HG02840 (cell line): ENCODE measurements around the gene SPTB.

ENCODE experiments used
- ATAC-seq: cut with Tn5 transposase; IDR thresholded peaks from one replicate; pipeline ENCODE4 v1.9.1; 2021; ENCODE audit warnings: mild to moderate bottlenecking, moderate library complexity, moderate number of reproducible peaks; ENCODE audit not compliant: unreplicated experiment, low FRiP score

Gene SPTB

DNA sequence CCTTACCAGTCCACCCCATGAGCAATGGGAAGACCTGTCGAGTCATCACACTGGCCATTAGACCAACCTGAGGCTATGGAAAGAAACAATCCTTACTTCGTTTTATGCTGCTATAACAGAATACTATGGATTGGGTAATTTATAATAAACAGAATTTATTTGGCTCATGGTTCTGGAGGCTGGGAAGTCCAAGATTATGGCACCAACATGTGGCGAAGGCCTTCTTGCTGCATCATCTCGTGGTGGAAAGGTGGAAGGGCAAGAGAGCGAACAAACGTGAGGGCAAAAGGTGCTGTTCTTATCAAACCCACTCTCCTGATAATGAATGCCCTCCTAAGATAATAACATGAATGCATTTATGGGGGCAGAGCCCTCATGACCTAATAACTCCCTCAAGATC lies 9.6 kb upstream of the SPTB start:
- no peak for ATAC-seq

DNA sequence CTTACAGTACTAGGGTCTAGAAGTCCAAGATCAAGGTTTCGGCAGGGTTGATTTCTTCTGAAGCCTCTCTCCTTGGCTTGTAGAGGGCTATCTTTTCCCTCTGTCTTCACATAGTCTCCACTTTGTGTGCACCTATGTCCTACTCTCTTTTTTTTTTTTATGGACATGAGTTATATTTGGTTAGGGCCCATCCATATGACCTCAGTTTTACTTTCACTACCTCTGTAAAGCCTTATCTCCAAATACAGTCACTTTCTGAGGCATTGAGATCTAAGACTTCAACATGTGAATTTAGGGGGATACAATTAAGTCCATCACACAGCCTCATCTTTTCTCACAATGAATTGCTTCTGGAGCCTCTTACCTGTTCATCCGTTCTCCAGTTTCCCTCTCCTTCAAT lies 5.9 kb upstream of the SPTB start:
- ATAC-seq, result no peak

DNA sequence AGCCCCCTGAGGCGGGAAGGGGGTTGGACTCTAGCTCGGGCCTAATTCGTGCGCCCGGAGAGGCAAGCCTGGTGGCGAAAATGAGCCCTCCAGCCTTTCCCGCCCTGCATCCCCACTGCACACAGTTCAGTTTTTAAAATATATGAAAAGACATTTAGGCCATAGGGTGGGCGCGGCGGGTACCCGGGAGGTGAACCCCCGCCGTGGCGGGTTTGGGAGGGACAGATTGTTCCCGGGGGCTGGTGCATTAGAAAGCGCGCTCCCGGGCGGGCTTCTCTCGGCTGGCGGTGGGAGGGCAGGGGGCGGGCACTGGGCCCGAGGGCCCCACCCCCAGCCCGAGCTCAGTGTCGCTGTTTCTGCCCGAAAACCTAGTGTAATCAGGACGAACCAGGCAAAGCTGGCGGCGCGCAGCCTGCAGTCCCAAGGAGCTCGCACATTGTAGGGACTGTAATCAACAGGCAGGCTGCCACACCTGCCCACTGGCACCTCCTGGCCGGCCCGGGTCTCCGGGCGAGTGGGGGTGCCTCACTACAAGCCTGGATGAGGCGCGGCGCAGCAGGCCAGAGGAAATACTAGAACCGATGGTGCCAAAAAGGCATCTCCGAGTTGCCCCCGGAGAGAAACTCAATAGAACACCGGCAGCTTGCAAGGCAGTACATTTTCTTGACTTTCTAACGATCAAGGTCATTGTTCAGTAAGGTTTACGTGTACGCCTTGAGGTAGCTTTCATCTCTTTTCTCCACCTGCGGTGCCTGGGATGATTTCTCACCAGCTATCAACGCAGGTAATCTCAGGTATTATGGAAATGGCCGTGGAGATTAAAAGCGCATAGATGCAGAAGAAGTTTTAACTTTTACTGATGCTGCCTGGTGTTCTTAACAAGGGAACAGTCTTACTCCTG lies 764 bp upstream of the SPTB start:
- no peak for ATAC-seq

DNA sequence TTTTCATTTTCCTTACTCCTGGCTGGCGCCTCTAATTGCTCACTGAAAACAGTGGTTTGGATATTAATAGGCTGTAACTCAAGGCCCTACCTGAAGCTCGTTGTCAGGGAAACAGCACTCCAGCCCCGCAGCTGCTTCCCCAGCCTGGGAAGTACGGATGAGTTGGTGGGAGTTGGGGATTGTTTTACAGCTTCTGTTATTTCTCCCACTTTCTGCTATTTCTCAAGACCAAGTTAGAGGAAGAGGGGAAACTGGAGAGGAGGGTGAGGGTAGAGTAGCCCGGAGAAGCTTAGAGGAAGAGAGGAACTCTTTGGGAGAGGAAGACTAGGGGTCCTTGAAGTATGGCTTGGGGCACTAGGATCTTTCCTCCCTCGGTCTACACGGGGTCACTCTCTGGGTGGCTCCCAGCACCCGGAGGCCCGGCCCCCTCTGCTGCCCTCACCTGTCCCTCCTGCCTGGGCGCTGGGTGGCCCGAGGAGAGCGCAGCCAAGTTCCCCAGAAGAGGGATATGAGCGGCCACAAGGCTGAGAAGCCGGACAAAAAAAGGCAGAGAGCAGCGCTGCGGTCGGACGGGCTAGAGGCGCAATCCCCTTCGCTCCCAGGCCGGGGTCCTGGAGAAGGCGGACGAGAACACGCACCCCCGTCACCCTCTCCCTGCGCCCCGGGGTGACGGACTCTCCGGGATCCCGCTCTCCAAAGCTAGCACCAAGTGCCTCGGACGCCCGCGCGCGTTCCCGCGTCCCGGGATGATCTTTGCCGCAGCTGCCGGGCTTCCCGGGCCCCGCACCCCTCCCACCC lies 671 bp downstream of the SPTB start:
- no peak for ATAC-seq

DNA sequence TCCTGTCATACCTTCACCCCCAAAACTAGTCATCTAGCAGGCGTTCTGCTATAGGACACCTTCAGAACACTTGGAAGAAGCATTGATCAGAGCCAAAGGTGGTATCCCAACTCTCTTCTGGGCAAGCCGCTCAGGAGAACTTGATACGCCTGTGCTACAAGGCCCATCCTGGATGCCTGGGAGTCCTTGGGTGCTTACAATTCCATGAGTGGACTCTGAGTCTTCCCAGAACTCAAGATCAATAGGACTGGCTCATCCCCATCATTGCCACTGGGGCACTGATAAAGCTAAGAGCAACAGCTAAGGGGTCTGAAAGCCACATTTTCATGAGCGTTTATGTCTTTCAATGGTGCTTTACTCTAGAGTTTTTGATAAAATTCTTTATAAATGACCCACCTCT lies 1.9 kb downstream of the SPTB start:
- no peak for ATAC-seq

DNA sequence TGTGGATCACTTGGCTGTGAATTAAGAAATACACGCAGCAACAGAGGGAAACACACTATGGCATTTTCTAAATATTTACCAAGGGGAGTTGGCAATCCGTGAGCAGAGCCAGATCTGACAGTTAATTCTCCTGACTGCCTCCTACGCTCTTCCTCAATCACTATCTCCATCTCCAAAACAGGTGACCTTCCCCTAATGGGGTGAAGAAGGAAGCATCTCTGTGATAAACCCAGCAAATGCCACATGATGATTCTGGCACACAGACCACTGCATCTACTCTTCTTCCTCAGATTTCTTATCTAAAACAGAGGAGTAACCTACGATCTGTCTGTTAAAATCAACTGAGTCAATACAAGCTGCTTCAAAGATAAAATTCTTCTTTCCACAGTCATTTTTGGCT lies 4.4 kb downstream of the SPTB start:
- no peak for ATAC-seq

DNA sequence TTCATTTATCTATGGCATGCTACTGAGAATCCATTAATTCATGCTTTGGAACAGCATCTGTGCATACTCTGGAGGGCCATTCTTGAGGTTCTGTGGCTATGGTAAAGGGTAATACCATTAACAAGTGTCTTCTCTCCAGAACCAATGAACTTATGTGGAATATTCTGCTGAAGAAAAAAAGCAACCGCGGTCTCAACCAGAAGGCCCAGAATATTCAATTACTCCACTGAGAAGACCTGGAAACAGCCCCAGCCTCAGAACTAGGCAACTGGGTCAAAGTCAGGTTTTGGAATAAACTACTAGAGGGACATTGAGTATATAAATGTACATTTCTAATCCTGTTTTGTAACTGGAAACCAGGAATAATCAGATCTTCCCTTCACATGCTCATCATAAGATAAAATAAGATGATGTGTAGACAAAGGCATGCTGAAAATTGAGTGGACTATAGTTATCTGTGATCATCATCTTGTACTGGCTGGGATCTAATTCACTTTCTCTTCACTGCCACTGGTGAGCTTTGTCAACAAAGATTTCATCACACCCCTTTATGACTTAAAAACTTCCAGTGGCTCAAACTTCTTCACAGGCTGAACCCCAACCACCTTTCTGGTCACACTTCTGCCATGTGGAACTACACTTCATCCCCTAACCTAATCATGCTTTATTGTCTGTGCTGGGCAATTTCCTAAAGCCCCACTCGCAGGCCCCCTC lies 6.0 kb downstream of the SPTB start:
- no peak for ATAC-seq

DNA sequence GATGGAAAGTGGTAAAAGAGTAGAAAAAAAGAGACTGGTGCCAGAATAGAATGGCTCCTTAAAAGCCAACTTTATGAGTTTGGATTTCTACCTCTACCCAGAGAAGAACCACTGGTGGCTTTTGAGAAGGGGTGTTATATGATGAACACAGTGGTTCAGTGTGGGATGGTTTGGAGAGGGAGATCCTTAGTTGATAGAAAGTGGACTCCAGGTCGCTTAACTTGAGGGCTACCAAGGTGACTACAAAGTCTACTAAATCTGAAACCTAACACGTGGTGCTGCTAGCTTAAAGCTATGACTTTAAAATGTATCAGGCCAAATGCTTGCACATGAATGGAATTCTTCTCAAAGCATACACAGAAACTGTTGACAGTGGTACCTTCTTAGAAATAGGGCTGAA lies 8.4 kb downstream of the SPTB start:
- ATAC-seq, result no peak

DNA sequence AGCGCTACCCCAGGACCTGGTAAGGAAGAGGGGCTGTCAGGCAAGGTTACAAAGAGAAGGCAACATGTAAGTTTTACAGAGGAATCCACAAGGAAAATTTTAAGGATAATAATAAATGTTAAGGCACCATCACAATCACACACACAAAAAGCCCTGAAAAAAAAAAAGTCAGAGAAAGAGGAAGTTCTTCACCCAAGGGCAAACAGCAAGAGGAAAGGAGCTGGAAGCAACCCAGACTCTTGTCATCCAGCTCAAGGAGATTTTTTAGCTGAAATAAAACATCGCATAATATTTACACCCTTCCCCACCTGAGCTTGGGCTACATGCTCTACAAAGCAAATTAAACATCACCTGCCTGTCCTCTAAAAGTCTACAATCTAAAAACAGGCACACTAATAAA lies 9.5 kb downstream of the SPTB start:
- ATAC-seq, result no peak

DNA sequence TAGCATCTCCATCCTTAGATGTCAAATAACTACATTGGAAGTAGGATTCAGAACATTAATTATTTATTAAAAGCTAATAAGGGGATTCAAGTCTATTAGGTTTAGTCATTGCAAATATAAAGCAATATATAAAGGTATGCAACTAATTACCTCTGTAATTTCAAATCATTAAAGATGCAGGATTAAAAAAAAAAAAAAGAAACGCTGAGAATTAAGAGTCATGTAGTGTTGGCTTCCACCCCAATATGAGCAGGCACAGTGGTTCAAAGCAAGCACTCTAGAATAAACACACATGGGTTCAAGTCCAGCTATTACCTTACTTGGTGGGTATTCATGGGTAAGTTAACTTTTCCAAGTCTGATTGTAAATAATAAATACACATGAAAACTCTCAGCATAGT lies 10.9 kb downstream of the SPTB start:
- ATAC-seq, result no peak

DNA sequence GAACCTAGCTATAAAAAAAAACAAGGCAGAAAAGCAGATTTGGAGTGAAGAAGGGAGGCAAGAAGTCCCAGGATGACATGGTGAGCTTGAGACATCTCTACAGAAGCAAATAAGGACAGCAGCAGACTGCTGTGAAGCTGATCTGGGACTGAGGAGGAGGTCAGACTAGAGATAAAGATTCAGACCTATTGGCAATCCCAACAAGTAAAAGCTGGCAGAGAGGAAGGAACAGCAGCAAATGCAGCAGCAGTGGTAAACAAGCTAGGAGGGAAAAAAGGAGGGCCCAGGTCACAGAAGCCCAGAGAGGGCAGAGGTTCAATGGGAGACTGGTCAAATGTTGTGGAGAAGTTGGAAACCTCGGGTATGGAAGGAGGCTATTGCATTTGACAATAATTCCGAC lies 11.3 kb downstream of the SPTB start:
- no peak for ATAC-seq

DNA sequence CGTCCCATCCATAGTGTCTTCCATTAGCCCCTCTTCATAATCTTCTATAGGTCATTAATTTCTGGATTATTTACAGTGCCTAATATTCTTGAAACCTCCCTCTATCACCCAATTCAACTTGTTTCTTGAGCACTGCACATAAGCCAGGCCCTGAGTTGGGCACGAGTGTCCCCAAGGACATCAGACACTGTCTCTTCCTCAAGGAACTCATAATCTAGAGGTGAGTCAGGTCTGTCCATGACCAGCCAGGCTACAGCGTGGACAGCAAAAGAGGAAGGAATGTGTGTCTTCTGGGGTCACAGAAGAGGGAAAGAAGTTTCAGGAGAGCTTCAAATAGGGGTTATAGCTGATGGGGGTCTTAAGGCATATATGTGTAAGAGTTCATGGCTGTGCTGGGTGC lies 12.5 kb downstream of the SPTB start:
- no peak for ATAC-seq

DNA sequence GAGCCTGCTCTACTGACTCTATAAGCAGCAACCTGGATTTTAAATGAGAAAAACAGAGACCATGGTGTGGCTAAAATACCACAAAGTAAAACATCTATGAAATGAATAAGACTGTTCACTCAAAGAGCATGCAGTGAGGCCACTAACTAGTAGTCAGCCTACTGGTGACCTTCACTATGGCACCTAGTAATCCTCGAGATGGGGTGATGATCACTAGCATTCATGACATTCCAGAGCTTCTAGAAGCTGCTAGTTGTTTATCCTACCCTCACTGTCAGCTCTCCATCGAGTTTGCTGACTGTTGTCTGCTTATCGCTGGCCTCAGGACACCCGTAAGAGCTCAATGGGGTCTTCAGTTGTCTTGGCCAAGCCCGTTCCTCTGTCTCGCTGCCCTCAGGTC lies 13.7 kb downstream of the SPTB start:
- ATAC-seq, result no peak

DNA sequence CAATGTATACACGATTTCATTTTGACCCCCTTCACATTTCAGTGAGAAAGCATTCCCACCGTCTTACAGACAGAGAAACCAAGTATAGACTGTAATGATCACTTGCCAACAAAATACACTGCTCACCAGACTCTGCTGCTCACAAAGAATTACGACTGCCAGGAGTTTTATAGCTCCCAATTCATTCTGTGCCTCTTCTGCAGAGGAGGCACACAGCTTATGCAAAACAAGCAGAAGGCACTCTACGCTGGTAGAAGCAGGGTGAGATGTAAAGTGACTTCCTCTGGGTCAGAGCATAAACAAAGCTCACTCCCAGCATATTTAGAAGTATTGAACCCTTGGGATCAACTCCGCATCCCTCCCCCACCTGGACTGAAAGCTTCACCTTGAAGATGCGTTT lies 14.6 kb downstream of the SPTB start:
- ATAC-seq, result no peak

DNA sequence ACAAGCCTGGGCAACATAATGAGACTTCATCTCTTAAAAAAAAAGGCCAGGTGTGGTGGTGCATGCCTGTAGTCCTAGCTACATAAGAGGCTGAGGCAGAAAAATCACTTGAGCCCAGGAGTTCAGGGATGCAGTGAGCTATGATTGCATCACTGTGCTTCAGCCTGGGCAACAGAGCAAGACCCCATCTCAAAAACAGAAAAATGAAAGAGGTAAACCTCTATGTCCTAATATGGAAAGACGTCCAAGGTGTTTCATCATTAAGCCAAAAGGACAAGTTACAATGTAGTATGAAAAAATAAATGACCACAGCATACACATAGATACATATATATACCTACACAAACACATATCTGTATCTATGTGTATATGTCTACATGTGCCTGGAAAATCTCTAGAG lies 15.4 kb downstream of the SPTB start:
- ATAC-seq, result no peak

DNA sequence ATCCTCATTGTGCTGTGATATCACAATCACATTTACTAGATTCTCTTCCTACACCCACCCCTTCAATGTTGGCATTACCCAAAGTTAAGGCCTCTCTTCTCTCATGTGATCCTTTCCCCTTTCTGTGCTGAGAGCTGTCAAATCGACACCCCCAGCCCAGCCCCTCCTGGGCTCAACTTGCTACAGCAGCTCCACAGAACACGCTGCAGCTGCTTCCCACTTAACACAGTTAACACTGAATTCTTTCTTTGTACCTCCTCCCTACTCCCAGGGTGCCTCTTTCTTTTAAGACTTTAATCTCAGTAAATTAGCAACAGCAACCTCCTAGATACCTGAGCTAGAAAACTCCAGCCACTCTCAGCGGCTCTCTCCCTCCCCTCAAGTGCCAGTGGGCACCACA lies 17.8 kb downstream of the SPTB start:
- no peak for ATAC-seq

DNA sequence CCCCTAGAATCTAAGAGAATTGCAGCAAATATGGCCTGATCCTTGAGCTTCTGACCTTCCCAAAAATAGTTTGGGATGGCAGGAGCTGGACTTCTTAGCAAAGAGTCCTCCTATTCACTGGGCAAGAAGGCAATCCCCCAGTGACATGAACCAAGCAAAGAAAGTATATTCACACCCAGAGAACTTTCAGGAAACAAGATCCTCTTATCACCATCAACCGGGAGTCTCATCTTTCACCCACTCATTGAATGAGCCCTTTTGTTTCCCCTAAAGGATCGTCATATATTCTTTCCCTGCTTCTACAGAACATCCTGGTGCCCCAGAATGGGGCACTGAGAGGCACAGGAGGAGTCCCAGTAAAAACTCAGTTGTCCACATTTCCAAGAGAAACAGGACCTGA lies 19.7 kb downstream of the SPTB start:
- no peak for ATAC-seq

DNA sequence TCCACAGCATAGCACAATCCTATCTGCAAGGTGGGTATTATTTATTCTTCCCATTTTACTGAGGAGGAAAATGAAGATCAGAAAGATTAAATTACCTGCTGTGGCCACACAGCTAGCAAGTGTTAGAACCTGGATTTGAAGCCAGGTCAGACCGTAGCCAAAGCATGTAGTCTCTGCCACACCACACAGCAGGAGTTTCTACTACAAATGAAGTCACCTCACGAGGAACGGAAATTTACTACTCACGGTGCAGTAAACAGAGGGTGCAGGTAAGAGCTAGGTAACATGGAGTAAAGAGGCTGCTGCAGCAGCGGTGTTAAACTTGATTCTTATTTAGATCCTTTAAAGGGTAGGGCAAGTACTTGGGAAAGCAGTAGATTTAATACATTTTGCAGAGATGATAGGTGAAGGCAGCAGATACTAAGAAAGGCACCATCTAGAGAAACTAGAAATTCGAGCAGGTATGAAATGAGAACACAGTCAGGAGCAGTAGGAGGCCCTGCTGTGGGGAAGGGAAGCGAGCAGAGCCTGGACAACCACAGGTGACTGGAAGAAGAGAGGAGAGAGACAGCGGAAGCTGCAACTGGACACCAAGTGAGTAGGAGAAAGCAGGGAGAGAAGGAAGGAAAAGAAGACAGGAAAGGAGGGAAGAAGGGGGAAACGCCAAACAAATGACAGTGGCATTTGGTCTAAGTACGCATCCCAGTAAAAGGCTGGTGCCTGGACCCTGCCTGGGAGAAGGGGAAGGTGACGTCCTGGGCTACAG lies 21.5 kb downstream of the SPTB start:
- no peak for ATAC-seq

DNA sequence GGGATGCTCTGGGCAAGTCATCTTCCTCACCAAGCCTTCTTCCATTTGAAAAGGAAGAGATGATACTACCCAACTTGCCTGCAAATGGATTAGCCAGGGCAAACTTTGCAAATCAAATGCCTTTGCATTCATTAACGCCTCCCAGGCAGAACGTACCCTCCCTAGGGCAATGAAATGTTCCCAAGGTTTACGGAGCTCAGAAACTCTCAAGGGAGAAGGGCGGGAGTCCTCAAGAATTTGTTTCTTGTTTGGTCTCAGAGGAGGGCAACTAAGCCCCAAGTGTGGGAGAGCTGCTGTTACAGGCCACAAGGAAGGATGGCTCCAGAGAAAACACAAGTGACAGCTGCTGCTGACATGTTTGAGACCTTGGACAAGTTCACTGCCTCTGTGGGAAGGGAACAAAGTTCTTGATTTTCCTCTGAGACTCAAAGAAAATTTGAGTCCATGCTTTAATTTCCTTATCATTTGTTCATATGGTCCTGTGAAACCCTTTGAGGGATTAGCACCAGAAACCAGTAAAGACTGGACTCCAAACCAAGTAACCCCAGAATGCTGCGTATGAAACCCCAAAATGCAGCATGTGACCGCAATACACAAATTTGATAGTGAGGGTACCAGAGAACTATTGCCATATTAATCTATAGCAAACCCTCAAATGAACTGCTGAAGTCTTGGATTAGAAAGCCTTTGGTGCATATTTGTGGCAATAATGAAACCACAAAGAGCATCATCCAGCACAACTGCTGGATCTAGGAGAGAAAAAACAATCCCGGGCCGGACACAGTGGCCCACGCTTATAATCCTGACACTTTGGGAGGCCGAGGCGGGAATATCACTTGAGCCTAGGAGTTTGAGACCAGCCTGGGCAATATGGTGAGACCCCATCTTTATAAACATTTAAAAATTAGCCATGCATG lies 22.9 kb downstream of the SPTB start:
- no peak for ATAC-seq
